Measurements from ENCODE around the gene PPAN. TPM values are rescaled to one million over a fixed set of nuclear protein-coding genes. Genes with fewer than 3 reads are reported as not detected.

The PPAN gene
- total RNA-seq, 1 experiment from 2014 or later: 101 TPM

GRCh38 chr19:10142701-10143375 is 36.7 kb downstream of the PPAN start:
- H3K9me2 ChIP-seq (ENCODE audit: insufficient read depth): no peaks in the 10 kb centered on the region
- ChIA-PET POLR2A (no interaction called here), CTCF (no interaction called here), RAD21 (ENCODE audit: low non-redundant PET in 1 of 2, low total read pairs in 2 of 2, uncharacterized antibody in 2 of 2, unreplicated experiment in 2 of 2) (no interaction called here)
- H3K9me3 ChIP-seq (ENCODE audit: control insufficient read depth in 1 of 2, insufficient read depth in 1 of 2, low read depth in 1 of 2, low read length in 2 of 2): no peaks in the 10 kb centered on the region
- intact Hi-C loops (cut with micrococcal nuclease): no loop called here
- no peaks in the 10 kb centered on the region for H3K27me3 ChIP-seq (ENCODE audit: insufficient read depth, low read length)
- no peak overlapping the region for H3K27ac ChIP-seq (ENCODE audit: low read depth, low read length)
- no peak overlapping the region for H3K9ac ChIP-seq (ENCODE audit: low read length)
- peaks cover 59 to 81% of the 10 kb centered on the region in 2 experiments for H3K36me3 ChIP-seq (ENCODE audit: control insufficient read depth in 1 of 2, insufficient read depth in 2 of 2, low read length in 2 of 2)
- DNase-seq (ENCODE audit: low read depth, low spot score): no peak
- no peak overlapping the region for H2AFZ ChIP-seq (ENCODE audit: low read depth, low read length, poor library complexity, severe bottlenecking)
- no peak for ATAC-seq
- TF ChIP-seq EGR1 (IDR thresholded peaks at IDR 0.05; ENCODE audit: low read depth) (no peak), CTCF (IDR thresholded peaks at IDR 0.05 in 2 of 3, conservative IDR thresholded peaks at IDR 0.05 in 1 of 3; ENCODE audit: borderline replicate concordance in 1 of 3, insufficient read depth in 1 of 3, low read depth in 2 of 3, low read length in 2 of 3) (no peak), YY1 (IDR thresholded peaks at IDR 0.05; ENCODE audit: extremely low read depth, insufficient replicate concordance, low read depth, low read length) (no peak), SRF (IDR thresholded peaks at IDR 0.05; ENCODE audit: low read depth) (no peak), FOSL1 (IDR thresholded peaks at IDR 0.05; ENCODE audit: low read depth) (no peak), SP1 (IDR thresholded peaks at IDR 0.05; ENCODE audit: low read depth) (no peak), ZBTB33 (IDR thresholded peaks at IDR 0.05; ENCODE audit: extremely low read depth, insufficient replicate concordance, low read length) (no peak), CEBPB (IDR thresholded peaks at IDR 0.05; ENCODE audit: low read depth) (no peak), SIN3A (IDR thresholded peaks at IDR 0.05; ENCODE audit: low read depth) (no peak), ELF1 (IDR thresholded peaks at IDR 0.05; ENCODE audit: borderline replicate concordance, low read depth) (no peak), ZFX (IDR thresholded peaks at IDR 0.05) (no peak)
- no peak overlapping the region for H3K4me2 ChIP-seq (ENCODE audit: low read length)
- BruUV-seq (replicated peaks): no TSS peak
- peaks cover 11% of the 10 kb centered on the region; the same call in 1 of the 2 replicates for H3K79me2 ChIP-seq (ENCODE audit: insufficient read depth, low read length)
- H3K4me1 ChIP-seq (ENCODE audit: control insufficient read depth in 1 of 2, insufficient read depth in 2 of 2, low read length in 2 of 2): no peaks in the 10 kb centered on the region
- H3K4me3 ChIP-seq (replicated peaks in 1 of 2; ENCODE audit: low read depth in 1 of 2, low read length in 2 of 2): no peak overlapping the region
- H4K20me1 ChIP-seq (ENCODE audit: insufficient read depth): no peaks in the 10 kb centered on the region
